GM06990 (cell line): ENCODE measurements around the gene MRPL27.

ENCODE experiments used
- DNase-seq: peaks from one replicate; pipeline ENCODE4 v3.0.0-alpha.2; 2011; ENCODE audit not compliant: insufficient read length; ENCODE audit errors: extremely low read depth
- H3K27me3 ChIP-seq: replicated peaks from 2 replicates; pipeline ENCODE4 v1.6.0; 2011; ENCODE audit warnings: low read length; ENCODE audit not compliant: control insufficient read depth, insufficient read depth
- H3K36me3 ChIP-seq: 2 replicates; pipeline ENCODE4 v1.5.1; 2011; ENCODE audit warnings: low read length; ENCODE audit not compliant: control insufficient read depth, insufficient read depth
- H3K4me3 ChIP-seq: replicated peaks from 2 replicates; pipeline ENCODE4 v1.5.1; 2011; ENCODE audit warnings: low read depth, mild to moderate bottlenecking, control low read depth, low read length
- CTCF ChIP-seq: IDR thresholded peaks from 2 replicates; pipeline ENCODE4 v1.5.1; 2011; ENCODE audit warnings: low read length, control low read depth, mild to moderate bottlenecking, inconsistent platforms; ENCODE audit not compliant: insufficient read depth, poor library complexity, severe bottlenecking

MRPL27 gene

GRCh38 chr17:50328363-50329325, 44.3 kb downstream of the MRPL27 start:
- no peak for TF ChIP-seq CTCF
- Histone ChIP-seq H3K27me3 (no peaks in the 10 kb centered on the region), H3K4me3 (no peak overlapping the region), H3K36me3 (no peaks in the 10 kb centered on the region)
- DNase-seq: no peak

- no peaks in the 10 kb centered on the region for H3K27me3 ChIP-seq
- no peak overlapping the region for H3K4me3 ChIP-seq
- no peak for TF ChIP-seq CTCF
- no peaks in the 10 kb centered on the region for H3K36me3 ChIP-seq
- DNase-seq: no peak
Observed at GRCh38 chr17:50326831-50327364, 46.1 kb downstream of the MRPL27 start.

- Histone ChIP-seq H3K36me3 (no peaks in the 10 kb centered on the region), H3K4me3 (no peak overlapping the region), H3K27me3 (no peaks in the 10 kb centered on the region)
- TF ChIP-seq CTCF: no peak
- DNase-seq: no peak
Observed at GRCh38 chr17:50325906-50326305, 47.1 kb downstream of the MRPL27 start.

- no peaks in the 10 kb centered on the region for H3K36me3 ChIP-seq
- no peak for DNase-seq
- H3K27me3 ChIP-seq: no peaks in the 10 kb centered on the region
- no peak overlapping the region for H3K4me3 ChIP-seq
- no peak for TF ChIP-seq CTCF
Observed at GRCh38 chr17:50323060-50323459, 49.9 kb downstream of the MRPL27 start.

GRCh38 chr17:50322271-50322670, 50.7 kb downstream of the MRPL27 start:
- no peak for DNase-seq
- no peak for TF ChIP-seq CTCF
- Histone ChIP-seq H3K4me3 (no peak overlapping the region), H3K27me3 (no peaks in the 10 kb centered on the region), H3K36me3 (no peaks in the 10 kb centered on the region)
